ENCODE results near the gene RGS10. TPM values are rescaled to one million over a fixed set of nuclear protein-coding genes. Genes with fewer than 3 reads are reported as not detected.
A peak's percentile ranks its signal among the peaks of the same experiment; 100 is the strongest.

Gene RGS10
- total RNA-seq, 1 experiment from 2014 or later: 36.2 TPM

DNA sequence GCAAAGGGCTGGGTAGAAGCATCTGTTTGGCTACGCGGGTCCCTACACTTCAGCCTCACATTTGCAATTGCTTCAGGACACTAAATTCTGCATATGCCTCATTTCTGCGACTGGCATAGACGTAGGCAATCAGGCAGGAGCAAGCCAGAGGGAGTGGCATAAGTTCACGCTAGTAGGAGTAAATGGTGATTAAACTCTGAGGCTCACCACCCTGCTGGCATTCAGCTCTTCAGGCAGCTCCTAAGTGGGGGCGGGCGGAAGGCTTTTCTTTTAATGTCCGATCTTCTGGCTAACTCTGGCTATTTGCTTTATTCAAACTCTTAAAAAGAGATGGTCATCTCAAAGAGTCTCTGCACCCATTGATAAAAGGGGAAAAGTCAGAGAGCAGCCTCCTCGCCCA is 45.3 kb downstream of the RGS10 start:
- DNase-seq (ENCODE audit: low spot score): no peak

DNA sequence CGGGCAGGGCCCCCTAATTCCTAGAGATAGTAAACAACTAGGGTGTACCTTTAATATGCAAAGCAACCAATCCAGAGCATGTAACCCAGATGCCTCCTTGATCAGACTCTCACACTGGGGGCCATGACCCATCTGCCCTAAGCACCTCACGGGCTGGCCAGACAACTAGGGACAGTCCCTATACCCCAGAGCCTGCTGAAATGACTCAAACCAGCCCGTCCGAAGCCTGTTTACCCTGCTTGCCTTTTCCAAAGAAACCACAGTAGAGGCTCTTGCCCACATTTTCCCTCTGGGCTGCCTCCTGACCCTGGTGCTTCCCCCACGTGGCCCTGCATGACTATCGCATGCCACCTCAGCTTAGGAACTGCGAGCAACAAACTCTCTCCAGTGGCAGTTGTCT is 46.2 kb downstream of the RGS10 start:
- DNase-seq (ENCODE audit: low spot score): peak; percentile 69

DNA sequence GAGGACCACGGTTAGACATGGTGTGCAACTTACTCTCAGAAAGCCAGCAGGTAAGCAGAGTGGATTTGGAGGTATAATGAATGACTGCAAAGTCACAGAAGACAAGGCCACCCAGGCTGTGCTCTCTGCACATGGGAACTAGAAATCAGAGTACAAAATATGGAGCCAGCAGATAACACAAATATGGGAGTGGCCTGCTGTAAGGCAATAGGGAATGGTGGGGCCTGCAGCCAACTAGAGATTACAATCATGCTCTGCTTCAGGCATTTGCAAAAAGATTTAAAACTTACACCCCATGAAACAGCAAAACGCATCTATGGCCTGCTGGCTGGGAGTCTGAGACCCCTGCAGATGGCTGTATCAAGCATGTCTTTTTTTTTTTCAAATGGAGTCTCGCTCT is 47.0 kb downstream of the RGS10 start:
- no peak for DNase-seq (ENCODE audit: low spot score)

DNA sequence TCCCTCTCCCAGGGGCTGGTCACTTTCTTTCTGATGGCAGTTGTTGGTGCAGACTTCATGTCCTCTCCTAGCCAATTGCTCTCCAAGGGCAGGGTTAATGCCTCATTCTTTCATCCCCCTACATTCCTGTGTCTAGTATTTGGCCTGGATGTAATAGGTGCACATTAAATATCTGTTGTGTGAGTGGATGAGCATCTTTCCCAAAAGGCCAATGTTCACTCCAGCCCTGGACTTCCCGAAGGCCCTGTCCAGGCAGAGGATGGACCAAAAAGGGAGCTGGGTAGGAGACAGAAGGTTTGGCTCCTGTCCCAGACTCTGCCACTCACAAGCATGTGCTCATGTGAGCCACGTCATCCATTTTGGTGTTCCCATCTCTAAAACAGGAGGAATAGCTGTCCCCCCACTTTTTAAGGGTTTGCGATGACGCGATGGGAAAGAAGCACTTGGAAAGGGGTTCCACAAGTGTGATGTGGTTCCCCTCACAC is 47.5 kb downstream of the RGS10 start:
- DNase-seq (ENCODE audit: low spot score): no peak

DNA sequence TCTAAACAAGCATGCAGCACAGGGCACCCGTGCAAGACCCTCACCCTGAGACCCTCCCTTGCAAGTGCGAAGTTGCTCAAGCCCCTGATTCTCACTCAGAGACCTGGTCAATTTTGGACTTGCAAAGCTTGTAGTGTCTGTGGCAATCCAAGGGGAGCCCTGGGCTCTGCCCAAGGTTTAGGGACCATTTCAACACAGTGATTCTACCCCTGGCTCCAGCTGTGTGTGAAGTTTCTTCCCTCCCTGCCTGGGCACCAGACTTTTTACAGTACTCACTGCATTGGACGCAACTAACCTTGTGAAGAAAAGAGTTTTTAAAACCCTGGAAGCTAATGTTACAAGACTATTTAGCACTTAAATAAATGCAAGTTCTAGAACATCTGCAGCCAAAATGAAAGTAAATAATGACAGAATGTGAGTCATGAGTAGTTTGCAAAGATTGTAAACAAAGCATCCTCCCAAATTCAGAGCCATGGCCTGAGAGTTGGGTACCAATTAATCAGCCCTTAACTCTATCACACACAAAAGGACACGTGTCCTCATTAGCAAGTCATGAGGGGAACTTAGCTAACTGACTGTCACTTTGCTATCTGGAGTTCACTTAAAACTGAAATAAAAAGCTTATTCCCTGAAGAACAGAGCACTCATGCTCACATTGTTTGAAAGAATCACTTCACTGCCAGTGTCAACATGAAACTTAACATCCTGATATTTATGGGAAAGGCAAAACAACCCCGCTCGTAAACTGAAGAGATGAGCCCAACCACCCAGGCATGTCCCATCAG is 48.1 kb downstream of the RGS10 start:
- DNase-seq (ENCODE audit: low spot score): peak; percentile 27

DNA sequence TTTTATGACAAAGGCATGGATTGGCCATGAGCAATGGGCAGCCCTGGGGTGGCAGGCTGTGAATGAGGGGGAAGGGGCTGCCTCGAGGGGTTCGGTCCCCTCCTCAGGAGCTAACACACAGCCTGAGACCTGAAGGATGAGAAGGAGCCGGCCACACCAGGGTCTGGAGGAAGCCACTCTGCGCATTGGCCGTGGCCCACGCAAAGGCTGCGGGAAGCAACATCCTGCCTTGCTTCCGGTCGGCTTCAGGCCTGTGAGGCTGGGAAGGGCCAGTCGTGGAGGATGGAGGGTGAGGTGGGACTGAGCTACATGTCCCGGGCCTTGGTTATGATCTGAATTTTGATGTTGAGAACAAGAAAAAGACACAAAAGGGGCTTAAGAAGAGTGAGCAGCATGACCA is 49.4 kb downstream of the RGS10 start:
- no peak for DNase-seq (ENCODE audit: low spot score)

DNA sequence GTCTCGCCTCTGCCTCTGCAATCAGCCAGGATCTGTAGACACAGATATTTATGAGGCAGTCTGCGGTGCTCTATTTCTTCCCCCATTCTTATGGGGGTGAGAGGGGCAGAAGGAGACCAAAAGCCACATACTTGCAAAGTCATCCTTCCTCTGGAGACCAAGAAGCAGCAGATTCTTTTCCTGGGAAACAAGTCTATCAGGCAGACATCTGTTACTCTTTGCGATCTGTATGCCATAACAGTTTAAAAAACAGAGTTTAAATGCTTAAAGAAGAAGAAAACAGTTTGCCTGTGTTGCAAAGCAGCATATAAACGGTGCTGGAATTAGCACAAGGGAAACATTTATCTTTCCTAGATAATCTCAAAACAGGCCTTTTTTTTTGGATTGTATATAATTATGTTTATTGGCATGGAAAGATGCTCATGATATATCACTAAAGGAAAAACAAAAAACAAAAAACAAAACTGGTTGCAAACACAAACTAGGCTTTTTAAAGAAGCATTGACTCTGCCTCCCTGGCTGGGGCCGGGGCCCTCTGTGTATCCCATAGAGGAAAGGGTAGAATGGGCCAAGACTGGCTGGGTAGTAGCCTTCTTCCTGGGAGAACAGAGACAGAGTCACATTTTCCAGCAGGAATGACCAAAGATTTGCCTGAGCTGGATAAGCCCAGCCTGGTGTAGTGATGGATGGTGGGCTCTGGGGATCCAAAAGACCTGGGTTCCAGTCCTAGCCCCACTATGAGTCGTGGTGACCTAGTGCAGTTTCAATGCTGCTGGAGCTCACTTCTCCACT is 50.4 kb downstream of the RGS10 start:
- DNase-seq (ENCODE audit: low spot score): no peak

DNA sequence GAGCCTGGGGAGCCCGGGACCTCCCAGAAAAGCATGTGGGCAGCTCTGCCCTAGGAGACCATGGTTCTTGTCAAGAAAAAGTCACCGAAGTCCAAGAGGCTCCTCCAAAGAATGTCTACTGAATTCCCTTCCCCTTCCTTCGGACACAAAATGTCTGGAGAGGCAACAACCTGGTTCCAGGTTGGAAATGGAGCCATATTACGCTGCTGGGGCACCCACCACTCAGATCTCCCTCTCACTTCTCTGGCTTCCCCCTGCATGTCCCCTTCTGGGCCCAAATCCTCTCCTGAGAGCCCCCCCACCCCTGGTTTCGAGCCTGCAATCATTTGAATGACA is 52.6 kb downstream of the RGS10 start:
- DNase-seq (ENCODE audit: low spot score): no peak

DNA sequence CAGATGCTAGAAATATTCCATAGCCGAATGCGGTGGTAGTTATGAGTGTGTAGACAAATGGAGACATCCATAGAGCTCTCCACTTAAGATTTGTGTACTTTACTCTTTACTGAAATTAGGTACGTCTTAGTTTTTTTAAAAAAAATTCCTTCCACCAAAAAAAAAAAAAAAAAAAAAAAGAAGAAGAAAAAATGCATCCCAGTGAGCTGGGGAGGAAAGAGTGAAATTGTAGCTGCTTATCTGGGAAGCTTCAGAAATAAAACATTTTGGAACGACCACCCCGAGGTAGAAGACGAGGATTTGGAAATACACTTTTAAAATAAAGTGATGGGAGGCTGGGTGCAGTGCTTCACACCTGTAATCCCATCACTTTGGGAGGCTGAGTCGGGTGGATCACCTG is 53.8 kb downstream of the RGS10 start:
- DNase-seq (ENCODE audit: low spot score): no peak

DNA sequence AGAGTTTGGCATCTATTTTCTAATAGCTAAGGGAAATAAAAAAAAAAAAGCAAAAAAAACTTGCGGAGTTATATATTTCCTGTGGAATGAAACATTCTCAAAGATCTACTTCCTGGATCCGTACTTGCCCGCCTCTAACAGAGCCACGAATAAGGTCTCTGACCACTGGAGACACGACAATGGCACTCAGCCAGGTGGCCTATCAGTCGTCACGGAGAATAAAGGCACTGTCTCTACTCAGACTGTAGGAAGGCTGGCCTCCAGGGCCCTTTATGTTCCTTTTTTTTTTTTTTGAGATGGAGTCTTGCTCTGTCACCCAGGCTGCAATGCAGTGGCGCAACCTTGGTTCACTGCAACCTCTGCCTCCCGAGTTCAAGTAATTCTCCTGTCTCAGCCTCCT is 58.7 kb downstream of the RGS10 start:
- no peak for DNase-seq (ENCODE audit: low spot score)

DNA sequence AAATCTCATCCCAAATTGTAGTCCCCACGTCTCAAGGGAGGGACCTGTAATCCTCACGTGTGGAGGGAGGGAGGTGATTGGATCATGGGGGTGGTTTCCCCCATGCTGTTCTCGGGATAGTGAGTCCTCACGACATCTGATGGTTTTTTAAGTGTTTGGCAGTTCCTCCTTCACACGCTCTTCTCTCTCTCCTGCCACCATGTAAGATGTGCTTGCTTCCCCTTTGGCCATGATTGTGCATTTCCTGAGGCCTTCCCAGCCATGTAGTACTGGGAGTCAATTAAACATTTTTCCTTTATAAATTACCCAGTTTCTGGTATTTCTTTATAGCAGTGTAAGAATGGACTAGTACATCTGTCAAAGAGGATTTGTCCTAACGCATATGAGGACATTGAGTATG is 59.5 kb downstream of the RGS10 start:
- no peak for DNase-seq (ENCODE audit: low spot score)

DNA sequence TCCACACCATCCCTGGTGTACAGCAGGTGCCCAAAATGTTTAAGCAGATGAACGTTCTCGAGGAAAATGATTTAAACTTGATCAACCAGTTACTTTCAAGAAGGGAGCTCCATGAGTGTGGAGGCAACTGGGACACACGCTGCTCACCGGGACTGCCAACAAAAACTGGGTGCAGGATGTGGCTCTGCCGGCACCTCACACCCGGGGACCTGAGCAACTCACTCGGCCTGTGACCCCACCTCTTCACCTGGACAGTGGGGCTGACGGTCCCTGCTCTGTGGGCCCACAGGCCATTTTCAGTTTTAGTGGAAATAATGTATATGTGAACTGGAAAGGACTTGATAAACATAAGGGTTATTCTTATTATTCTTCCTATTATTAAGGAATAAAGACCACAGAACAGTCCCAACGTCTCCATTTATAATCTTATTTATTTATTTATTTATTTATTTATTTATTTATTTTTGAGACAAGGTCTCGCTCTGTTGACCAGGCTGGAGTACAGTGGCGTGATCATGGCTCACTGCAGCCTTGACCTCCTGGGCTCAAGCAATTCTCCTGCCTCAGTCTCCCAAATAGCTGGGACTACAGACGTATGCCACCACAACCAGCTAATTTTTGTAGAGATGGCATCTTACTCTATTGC is 60.6 kb downstream of the RGS10 start:
- DNase-seq (ENCODE audit: low spot score): no peak

DNA sequence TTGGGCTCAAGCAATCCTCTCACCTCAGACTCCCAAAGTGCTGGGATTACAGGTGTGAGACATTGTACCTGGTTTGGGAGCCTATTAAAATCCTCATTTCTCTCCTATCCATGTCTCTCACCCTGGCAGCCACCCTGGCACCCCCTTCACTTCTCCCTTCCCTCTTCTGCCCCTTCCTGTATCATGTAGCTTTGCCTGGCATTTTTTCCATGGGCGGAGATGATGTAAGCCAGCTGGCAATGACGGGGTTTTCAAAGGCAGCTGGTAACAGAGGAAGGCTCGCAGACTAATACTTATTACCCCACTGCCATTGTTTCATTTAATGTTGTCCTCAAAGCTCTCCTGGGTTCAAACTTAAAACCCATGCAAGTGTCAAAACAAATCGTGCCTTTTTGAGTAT is 61.9 kb downstream of the RGS10 start:
- peak; percentile 37 for DNase-seq (ENCODE audit: low spot score)

DNA sequence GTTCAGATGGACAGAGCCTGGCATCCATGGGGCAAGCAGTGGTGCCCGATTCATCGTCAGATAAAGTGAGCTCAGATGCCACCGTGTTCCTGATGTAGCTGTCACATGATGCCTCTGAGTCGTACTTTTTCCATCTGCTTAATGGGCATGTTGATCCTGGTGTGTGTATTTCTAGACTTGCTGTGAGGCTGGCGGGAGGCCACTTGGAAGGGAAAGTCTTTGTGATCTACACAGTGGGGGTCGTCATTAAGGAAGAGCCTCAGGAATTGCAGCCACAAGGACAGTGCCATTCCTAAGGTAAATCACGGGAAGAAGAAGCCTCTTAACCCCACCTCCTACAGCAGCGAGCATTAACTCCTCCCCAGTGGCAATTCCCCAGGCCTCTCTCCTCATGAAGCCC is 63.0 kb downstream of the RGS10 start:
- no peak for DNase-seq (ENCODE audit: low spot score)

DNA sequence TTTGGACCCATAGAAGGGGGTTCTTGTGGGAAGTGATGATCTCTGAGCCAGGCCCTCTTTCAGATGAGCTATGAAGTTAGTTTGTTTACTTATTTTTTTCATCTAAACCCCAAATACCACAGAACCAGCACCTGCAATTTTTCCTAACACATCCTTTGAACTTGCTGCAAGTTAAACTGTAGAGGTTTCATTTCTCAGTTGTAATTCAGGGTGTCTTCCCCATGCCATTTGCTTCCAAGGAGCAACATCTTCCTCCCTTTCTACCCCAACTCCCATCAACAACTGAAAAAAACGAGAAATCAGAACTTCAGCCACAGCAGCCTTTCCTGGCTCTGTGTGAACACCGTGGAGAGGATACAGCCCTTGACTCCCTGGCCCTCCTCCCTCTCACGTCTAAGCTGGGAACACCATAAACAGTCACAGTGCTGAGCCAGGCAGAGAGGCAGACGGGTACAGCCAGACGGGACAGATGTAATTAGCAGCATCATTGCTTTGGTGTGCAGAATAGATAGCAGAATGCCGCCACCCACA is 63.6 kb downstream of the RGS10 start:
- DNase-seq (ENCODE audit: low spot score): no peak

DNA sequence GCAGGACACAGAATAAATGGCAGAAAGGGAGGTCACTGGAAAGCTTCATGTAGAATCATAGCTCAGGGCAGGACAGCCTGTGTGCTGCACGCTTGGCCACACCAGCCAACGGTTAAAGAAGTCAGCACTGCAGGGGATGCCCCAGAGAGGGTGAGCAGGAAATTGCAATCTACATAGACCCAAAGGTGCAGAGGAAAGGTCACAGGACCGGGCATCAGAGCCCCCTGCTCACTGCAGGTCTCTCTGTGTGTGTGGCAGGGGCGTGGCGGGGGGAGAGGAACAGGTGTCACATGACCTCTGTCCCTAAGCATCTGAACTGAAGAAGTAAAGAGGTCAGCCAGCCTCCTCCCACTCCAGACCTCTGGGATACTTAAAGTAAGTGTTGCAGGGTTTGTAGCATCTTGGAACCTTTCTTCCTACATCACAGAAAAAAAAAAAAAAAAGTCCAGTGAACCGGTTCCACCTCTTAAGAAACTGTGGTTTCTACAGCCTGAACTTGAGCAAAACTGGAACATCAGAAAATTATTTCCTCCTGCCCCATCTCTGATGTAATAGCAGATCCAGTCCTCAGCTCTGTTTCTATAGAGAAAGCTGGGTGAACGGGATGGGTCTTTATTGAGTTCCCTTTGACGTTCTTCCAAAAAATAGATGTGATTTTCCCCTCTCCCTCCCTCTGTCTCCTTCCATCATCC is 64.3 kb downstream of the RGS10 start:
- no peak for DNase-seq (ENCODE audit: low spot score)

DNA sequence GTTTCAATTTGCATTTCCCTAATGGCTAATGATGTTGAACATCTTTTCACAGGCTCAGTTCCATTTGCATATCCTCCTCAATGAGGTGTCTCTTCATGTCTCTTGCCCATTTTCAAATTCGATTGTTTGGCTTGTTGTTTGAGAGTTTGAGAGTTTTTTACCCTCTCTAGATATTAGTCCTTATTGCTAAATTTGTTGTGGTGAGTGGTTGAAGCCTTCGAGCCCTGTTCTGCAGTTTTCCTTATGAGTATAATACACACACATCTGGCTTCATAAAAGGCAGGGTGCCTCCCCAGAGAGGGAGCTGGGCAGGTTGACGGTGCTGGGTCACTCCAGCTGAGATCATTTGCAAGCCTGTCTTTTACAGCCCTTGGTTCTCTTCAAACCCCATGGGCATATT is 65.1 kb downstream of the RGS10 start:
- no peak for DNase-seq (ENCODE audit: low spot score)

DNA sequence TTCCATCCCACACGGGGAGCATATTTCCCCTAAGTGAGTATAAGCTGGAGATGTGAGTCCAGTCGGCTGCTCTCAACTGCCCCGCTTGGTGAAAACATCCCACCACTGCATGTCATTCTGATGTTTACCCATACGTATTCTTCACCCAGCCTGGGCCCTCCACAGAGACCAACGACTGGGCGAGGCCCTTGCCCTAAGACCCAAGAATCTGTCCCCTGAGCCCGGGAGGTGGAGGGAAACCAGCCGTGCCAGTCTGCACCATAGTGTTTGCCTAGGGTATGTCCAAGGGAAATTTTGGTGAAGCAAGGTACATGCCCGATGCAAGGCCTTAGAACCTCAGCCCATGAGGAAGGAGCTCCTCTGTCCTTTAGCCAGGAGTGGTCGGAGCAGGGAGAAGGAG is 67.9 kb downstream of the RGS10 start:
- DNase-seq (ENCODE audit: low spot score): no peak

DNA sequence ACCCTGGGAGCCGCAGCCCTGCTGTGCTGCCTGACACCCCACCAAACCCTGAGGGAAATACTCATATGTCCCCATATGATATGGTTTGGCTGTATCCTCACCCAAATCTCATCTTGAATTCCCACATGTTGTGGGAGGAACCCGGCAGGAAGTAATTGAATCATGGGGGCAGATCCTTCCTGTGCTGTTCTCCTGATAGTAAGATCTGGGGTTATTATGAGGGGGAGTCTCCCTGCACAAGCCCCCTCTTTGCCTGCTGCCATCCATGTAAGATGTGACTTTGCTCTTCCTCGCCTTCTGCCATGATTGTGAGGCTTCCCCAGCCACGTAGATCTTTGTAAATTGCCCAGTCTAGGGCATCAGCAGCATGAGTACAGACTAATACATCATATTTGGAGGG is 68.7 kb downstream of the RGS10 start:
- DNase-seq (ENCODE audit: low spot score): no peak

DNA sequence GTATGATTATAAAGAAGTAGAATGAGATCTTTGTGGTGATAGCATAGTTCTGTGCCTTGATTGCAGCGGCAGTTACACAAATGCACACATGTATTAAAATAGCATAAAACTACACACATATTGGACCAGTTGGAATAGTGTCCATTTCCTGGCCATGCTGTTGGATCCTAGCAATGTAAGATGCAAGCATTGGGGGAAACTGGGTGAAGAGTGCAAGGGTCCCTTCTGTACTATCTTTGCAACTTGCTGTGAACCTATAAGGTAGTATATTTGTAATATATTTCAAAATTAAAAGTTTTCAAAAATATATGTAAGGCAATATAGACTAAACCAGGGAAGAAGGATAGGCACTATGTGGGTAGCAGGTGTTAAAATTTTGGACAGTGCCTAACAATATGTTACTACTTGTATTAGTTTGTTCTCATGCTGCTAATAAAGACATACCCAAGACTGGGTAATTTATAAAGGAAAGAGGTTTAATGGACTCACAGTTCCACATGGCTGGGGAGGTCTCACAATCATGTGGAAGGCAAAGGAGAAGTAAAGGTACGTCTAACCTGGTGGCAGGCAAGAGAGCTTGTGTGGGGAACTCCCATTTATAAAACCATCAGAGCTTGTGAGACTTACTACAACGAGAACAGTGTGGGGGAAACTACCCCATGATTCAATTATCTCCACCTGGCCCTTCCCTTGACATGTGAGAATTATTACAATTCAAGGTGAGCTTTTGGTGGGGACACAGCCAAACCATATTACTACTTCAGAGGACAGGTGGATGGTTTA is 71.4 kb downstream of the RGS10 start:
- DNase-seq (ENCODE audit: low spot score): no peak

DNA sequence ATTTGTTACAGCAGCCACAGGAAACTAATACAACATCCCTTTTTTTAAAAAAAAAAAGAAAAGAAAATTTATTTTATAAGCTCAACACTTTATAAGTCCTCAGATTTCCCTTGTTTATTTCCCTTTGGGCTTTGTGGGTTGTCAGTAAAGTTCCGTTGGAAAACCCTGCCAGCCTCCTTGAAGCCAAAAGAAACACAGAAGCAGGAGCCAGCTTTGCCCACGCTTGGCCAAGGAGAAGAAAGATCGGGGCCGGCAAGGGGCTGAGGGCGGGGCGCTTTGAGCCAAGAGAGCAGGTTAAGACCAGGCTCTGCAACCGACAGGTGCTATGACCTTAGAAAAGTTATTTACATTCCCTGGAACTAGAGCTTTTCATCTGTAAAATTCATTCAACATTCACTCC is 72.7 kb downstream of the RGS10 start:
- DNase-seq (ENCODE audit: low spot score): no peak
